ENCODE measurements around the gene NAA15.
A peak's percentile ranks its signal among the peaks of the same experiment; 100 is the strongest.

NAA15 gene

GRCh38 chr4:139450586-139450985, 149.3 kb downstream of the NAA15 start:
- TF ChIP-seq, protein P1, sequence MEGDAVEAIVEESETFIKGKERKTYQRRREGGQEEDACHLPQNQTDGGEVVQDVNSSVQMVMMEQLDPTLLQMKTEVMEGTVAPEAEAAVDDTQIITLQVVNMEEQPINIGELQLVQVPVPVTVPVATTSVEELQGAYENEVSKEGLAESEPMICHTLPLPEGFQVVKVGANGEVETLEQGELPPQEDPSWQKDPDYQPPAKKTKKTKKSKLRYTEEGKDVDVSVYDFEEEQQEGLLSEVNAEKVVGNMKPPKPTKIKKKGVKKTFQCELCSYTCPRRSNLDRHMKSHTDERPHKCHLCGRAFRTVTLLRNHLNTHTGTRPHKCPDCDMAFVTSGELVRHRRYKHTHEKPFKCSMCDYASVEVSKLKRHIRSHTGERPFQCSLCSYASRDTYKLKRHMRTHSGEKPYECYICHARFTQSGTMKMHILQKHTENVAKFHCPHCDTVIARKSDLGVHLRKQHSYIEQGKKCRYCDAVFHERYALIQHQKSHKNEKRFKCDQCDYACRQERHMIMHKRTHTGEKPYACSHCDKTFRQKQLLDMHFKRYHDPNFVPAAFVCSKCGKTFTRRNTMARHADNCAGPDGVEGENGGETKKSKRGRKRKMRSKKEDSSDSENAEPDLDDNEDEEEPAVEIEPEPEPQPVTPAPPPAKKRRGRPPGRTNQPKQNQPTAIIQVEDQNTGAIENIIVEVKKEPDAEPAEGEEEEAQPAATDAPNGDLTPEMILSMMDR (conservative IDR thresholded peaks at IDR 0.05; ENCODE audit: low read depth, low read length), result no peak
- DNase-seq (ENCODE audit: low read depth), result no peak
- H3K4me3 ChIP-seq (ENCODE audit: low read depth, low read length), result no peak overlapping the region

DNA sequence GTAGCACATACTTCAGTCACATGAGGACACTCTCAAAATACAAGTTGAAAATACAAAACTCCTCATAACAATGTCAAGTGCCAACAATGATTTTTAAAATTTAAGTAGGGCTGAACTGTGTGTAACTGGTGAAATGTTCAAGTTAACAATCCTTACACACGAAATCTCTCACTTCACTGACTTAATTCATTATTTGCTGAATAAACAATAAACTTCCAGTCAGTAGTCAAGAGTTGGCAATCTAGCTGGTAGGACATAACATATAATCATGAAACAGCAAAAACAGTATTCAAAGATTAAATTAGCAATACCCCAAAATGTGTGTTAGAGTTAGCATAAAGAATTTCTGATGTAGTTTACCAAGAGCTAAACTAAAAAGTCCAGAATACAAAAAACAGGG, 150.7 kb downstream of the NAA15 start:
- no peak overlapping the region for H3K4me3 ChIP-seq (ENCODE audit: low read depth, low read length)
- DNase-seq (ENCODE audit: low read depth), result no peak
- TF ChIP-seq, protein P1 (conservative IDR thresholded peaks at IDR 0.05; ENCODE audit: low read depth, low read length), result no peak

DNA sequence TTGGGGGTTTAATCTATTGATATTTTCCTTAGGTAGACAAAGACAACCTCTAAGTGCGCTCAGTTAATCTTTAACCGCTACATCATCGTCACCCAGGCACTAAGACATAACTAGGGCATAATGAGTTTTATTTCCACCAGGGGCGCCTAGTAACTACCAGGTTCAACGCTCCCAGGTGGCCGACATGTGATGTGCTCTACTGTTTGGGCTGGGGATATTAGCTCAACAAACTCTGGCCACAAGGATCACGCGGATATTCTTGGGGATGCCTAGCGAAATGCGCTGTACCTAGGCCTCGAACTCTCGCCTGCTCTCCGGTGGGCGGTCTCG, 151.7 kb downstream of the NAA15 start:
- H3K4me3 ChIP-seq (ENCODE audit: low read depth, low read length), result peak overlapping the region; percentile 91
- TF ChIP-seq, protein P1 (conservative IDR thresholded peaks at IDR 0.05; ENCODE audit: low read depth, low read length), result peak; percentile 58
- peak; percentile 88 for DNase-seq (ENCODE audit: low read depth)

GRCh38 chr4:139453371-139454110, 152.2 kb downstream of the NAA15 start:
- TF ChIP-seq, protein P1 (conservative IDR thresholded peaks at IDR 0.05; ENCODE audit: low read depth, low read length), result peak; percentile 14
- H3K4me3 ChIP-seq (ENCODE audit: low read depth, low read length), result peak overlapping the region; percentile 91
- DNase-seq (ENCODE audit: low read depth), result peak; percentile 99

- peak within 1 kb of the TSS; percentile 91 for H3K4me3 ChIP-seq (ENCODE audit: low read depth, low read length)
- peak; percentile 33 for DNase-seq (ENCODE audit: low read depth)
- TF ChIP-seq, protein P1 (conservative IDR thresholded peaks at IDR 0.05; ENCODE audit: low read depth, low read length), result no peak
These were observed 153.1 kb downstream of the NAA15 start, which contains the start of gene RAB33B for GRCh38 chr4:139454111-139455045. RAB33B (plus strand) TSS chr4:139454121; CDS start chr4:139454196, 75 bp downstream.

DNA sequence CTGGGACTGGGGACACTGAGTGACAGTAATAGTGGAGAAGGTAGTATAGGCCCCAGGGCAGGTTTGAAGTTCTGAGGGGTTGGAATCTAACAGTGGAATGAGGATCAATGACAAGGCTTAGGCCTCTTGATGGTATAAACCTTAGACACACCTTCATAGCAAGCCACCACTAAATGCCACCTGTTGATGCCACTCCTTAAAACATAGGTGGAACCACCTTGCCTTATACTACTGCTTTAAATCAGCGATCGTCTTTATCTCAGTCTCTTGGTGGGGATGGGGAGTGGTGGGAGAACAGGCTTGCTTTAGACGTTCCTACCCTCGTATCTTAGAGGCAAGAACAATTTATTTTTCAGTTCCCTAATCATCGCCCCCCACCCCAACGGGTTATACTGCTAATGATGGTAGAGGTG, 153.8 kb downstream of the NAA15 start:
- peak overlapping the region; percentile 91 for H3K4me3 ChIP-seq (ENCODE audit: low read depth, low read length)
- DNase-seq (ENCODE audit: low read depth), result no peak
- TF ChIP-seq, protein P1 (conservative IDR thresholded peaks at IDR 0.05; ENCODE audit: low read depth, low read length), result no peak

Measured in choroid plexus epithelial cell (primary cell).